GM20431 (cell line): ENCODE measurements around the gene LRP1-AS.

Experiments used
- in situ Hi-C: fragments of 300-500 bp; cut with MseI, MboI; formaldehyde crosslinking; loops from one replicate; pipeline ENCODE4 v1.15.0; 2020; ENCODE audit warnings: low sequenced_read_pairs; ENCODE audit not compliant: unreplicated experiment

LRP1-AS gene

GRCh38 chr12:57162553-57163125, 15.2 kb upstream of the LRP1-AS start:
- in situ Hi-C loops: no loop called here

- in situ Hi-C loops: no loop called here
These were observed 14.1 kb upstream of the LRP1-AS start for GRCh38 chr12:57161491-57161890.

GRCh38 chr12:57160741-57161140, 13.3 kb upstream of the LRP1-AS start:
- in situ Hi-C loops: no loop called here

- in situ Hi-C loops: no loop called here
These were observed 12.6 kb upstream of the LRP1-AS start for GRCh38 chr12:57160040-57160439.

GRCh38 chr12:57159311-57159710, 11.9 kb upstream of the LRP1-AS start:
- in situ Hi-C loops: no loop called here

GRCh38 chr12:57158665-57159064, 11.2 kb upstream of the LRP1-AS start:
- in situ Hi-C loops: no loop called here

- in situ Hi-C loops: no loop called here
These were observed 10.8 kb upstream of the LRP1-AS start for GRCh38 chr12:57158186-57158585.

- in situ Hi-C loops: no loop called here
These were observed 10.3 kb upstream of the LRP1-AS start for GRCh38 chr12:57157588-57158173.

- in situ Hi-C loops: no loop called here
These were observed 9.4 kb upstream of the LRP1-AS start for GRCh38 chr12:57156701-57157403.

GRCh38 chr12:57154804-57155434, 7.5 kb upstream of the LRP1-AS start:
- in situ Hi-C loops: no loop called here

GRCh38 chr12:57154076-57154475, 6.7 kb upstream of the LRP1-AS start:
- in situ Hi-C loops: no loop called here

GRCh38 chr12:57153415-57153997, 6.1 kb upstream of the LRP1-AS start:
- in situ Hi-C loops: no loop called here

- in situ Hi-C loops: no loop called here
These were observed 5.2 kb upstream of the LRP1-AS start for GRCh38 chr12:57152639-57153038.

- in situ Hi-C loops: no loop called here
These were observed 4.6 kb upstream of the LRP1-AS start for GRCh38 chr12:57151741-57152630.

- in situ Hi-C loops: no loop called here
These were observed 3.1 kb upstream of the LRP1-AS start for GRCh38 chr12:57150400-57151000.

GRCh38 chr12:57149245-57149900, 2.0 kb upstream of the LRP1-AS start:
- in situ Hi-C loops: no loop called here

- in situ Hi-C loops: no loop called here
These were observed 1.2 kb upstream of the LRP1-AS start for GRCh38 chr12:57148469-57149244.

- in situ Hi-C loops: no loop called here
These were observed 1.3 kb downstream of the LRP1-AS start for GRCh38 chr12:57146092-57146491.
